Activated T-helper 9 cell treated with anti-CD3 and anti-CD28 coated beads, Interleukin-2, amount 50 U/mL, for 16 hours (primary cell): ENCODE data around the gene FOXP1.

Experiments used
- DNase-seq: peaks from one replicate; pipeline ENCODE4 v3.0.0-alpha.2; 2020; ENCODE audit warnings: low read depth

Gene FOXP1

DNA sequence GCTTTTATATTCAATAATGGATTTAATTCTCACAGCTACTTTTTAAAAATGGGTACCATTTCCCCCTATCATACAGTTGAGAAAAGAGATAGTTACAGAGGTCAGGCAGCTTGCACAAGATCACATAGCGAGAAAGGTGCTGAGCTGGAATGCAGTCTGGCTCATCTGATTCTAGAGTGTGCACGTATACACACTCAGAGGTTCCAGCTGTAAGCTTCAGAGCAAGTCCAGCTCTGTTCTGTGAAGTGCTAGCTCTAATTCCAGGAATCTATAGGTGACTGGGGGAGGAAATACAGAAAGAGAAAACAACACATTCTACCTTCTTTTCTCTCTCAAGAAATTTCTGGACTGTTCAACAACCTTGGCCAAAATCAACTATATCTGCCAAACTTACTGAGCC lies 318.7 kb downstream of the FOXP1 start:
- no peak for DNase-seq

DNA sequence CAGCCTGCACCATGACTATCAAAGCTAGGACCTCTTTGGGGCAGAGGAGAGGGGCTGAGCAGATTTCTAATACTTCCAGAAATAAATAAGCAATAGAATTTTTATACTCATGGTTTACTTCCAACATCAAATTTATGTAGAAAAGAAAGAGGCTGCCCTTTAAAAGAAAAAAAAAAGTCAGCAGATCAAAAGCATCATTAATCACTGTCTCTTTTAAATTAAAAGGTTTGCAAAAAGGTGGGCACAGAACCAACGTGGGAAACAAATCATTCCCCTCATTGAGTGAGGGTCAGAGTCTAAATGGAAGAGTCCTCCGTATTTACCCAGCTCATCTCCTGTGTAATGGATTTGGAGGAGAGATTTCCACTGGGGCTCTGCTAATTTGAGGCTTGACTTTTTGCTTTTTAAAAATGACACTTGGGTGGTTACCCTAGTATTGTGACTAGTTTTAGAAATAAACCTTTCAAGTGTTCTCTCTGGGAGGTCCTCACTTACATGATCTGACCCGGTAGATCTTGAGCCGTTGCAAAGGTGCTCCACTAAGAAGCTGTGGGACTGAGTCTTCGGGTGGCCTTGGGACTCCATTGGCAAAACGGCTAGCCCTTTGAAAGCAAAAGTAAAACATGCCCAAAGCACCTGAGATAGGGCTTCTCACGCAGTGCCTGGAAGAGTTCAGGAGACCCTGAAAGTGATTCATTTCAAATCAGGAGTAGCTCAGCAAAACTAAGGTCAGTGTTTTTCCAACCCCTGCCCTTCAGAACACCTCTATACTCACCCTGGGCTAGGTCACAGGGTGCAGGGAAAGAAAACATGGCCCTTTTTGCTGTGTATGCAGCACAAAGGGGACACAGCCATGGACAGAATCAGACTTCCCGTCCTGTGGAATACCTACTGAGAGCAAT lies 320.9 kb downstream of the FOXP1 start:
- no peak for DNase-seq

DNA sequence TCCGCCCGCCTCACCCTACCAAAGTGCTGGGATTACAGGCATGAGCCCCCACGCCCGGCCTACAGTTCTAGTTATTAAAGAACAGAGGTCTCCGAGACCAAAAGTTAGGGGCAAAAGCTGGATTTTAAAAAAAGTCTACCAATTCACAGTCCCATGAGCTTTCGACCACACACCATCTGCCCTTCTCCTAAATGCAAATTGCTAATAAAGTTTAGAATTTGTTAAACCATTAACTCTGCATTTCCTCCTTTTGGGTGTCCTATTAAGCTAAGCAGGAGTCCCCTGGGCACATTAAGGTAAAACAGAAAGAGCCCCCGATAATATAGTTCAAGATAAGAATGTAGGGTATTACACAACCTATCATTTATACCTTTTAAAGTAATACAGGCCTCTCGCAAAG lies 322.7 kb downstream of the FOXP1 start:
- DNase-seq, result no peak

DNA sequence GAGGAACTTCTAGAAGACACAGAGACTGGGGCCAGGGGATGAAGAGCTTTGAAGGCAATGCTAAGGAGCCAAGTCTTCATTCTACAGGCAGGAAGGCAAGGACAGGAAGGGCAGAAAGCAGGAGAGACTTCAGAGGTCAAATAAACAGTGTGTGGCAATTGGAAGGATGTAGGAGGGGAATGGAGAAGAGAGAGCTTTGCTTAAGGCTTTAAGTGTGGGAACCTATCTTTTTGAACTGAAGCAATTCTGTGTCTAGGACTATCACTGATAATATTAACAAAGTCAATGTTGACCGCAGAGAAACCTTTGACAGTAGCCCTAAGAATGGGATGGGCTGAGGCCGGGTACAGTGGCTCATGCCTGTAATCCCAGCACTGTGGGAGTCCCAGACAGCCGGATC lies 325.0 kb downstream of the FOXP1 start:
- no peak for DNase-seq

DNA sequence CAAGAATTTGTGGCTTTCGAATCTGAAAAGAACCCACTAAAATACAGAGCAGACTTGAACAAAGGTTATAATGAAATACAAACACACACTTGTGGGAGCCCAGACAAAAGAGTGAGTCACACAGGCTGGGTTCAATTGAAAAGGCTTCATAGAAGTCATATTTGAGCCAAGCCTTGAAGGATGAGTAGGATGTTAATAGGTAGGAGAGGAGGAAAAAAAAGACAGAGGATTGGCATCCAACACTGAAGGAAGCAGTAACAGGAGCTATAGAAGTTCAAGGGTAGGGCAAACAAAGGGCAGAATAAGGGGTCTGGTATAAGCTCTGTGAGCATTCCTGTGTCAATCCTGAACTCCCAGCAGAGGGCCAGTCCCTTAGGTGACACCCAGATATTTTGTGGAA lies 325.4 kb downstream of the FOXP1 start:
- no peak for DNase-seq

DNA sequence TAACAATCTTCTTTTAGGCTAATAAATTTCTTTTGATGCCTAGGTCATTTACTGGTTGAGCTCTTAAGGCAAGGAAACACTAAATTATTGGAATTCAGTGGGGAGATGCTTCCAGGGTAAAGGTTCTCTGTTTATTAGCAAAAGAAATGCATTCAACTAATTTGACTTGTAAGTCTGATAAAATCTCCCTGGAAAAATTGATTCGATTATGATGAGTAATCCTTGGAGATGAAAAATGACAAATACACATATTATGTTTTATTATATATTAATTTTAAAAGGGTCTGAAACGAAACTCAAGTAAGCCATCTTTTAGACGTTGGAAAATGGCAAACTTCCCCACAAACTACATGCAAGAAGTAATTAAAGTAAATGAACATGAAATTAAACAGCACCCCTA lies 328.0 kb downstream of the FOXP1 start:
- DNase-seq, result no peak

DNA sequence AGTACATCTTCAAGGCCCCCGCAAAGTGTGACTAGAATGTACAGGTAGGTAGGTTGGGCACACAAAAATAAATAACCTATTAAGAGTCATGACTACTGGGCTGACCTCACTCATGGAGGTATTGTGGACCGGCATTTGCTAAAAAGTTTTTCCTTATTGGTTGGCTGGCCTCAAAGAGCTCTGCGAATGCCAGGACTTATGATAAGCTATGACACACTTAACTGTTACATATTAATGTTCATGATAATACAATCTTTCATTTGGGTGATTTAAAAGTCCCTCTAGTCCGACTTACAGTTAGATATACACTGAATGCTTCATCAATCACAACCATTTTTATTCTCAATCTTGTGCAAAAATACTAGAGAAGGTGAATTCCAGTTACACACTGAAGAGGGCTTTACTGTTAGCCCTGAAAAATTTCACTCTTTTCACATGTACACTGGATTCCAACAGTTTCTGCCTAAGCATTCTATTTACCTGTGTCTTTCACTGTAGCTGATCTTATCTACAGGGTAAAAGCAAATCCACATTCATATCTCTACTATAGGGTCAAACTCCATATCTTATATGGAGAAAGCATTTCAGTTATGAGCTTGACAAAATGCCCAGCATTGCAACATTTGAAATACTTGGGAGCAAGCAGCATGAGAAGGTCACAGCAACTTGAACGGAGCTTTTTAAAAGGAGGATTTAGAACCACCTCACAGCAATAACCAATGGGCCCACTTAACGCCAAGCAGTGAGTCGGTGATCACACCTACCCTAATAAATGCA lies 329.1 kb downstream of the FOXP1 start:
- DNase-seq, result no peak

DNA sequence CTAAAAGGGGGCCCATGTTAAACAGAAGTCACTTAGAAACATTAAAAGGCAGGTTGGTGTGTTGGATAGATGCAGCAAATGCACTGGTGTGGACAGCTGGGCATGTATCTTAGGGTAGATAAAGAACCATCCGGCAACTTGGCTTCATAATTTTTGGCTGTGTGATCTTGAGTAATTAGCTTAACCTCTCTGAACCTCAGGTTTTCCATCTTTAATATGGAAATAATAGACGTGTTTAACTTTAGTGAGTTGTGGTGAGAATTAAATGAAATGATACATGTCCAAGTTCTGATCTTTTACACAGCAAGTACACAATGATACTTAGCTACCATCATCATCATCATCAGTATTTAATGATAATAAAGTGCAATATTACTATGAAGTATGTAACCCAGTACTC lies 330.4 kb downstream of the FOXP1 start:
- no peak for DNase-seq

DNA sequence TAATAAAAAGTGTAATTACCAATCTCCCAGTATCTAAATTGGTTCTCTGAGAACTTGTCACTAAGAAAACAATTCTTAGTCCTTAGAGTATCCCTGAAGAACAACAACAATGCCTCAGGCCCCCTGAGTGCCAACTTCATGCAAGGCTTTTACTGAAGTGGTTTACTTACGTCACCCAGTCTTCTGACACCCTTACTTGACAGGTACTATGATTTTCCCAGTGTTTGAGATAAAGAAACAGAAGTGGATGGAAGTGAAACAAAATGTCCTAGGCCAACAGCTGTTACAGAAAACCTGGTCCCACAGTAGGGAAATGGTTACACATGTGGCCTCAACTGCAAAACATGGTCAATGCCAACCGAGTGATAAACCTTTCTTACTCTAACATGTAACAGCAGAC lies 331.1 kb downstream of the FOXP1 start:
- no peak for DNase-seq

DNA sequence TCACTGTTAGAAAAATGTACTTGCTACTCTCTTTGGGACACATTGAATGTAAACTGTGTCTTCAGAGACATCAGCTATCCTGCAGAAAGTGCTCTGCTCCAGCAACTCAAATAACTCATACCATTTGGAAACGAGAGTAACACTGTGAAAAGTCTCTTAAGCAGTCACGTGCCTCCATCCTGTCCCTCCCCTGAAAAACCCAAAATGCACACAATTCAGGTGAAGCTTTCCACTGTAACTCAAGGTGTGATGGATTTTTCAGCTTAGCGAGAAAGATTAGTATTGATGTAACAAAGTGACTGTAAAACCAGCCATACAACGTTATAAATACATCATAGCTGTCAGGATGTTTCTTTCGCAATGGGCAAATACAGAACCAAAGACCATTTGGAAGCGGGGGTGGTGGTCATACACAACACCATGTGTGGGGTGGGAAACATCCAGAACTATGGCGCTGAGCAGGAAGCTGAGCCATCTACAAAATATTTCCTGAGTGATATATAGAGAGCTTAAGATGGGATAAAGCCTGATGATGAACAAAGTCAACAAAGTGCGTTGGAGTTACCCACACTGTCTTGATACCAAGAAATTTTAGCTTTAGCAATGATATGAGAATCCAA lies 332.3 kb downstream of the FOXP1 start:
- DNase-seq, result no peak

DNA sequence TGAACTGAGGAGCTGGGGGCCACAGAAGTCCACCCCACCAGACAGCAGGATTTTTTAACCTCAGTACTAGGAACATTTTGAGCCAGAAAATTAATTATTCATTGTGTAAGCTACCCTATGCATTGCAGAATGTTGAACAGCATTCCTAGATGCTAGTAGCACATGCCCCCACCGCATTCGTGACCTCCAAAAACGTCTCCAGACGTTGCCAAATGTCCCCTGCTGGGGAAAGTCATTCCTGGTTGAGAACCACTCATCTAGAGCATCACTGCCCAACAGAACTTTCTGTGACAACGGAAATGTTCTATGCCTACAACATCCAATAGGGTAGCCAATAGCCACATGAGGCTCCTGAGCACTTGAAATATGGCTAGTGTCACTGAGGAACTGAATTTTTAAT lies 333.5 kb downstream of the FOXP1 start:
- DNase-seq, result no peak

DNA sequence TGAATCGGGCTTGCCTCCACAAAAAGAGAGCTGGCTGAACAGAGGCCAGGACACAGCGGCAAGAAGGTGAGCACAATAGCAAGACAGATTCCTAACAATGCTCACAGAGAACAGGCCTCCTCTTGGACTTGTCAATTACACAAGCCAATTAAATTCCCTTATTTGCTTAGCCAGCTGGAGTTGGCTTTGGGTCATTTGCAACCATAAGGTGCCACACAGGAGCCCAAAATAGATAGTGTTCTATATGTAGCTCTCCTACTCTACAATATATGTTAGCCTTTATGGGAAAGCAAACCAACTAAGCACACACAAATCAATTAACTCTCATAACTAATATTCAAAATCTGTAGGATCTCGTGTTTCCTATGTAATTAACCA lies 335.6 kb downstream of the FOXP1 start:
- no peak for DNase-seq

DNA sequence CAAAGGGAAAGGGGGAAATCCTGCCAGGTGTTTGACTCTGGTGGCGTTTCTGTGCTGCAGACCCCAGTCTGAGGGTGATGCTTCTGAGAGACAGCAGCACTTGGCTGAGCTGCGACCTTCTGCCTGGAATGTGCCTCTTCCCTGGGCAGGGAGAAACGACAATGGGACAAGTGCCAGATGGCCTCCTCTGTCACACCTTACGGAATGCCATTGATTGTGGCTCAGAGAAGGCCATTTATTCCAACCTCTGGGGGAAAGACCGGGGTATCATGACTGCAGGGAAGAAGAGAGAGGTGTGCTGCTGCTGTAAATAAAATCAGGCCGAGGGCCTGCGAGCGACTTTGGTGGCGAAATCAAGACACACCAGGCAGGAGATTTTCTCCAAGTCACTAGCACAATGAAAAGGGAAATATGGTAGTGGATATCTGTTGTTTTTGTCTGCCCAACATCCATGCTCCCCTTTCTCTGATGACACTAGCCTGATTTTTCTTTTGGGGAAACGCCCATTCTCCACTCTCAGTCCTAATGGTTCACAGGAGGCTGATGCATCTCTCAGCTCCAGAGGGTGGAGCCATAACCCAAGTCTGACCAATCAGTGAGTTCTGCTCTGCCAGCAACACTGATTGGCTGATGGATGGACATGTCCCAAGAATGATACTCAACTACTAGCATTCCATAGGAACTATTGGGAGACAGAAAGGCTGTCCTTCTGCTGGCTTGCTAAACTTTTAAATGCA lies 336.1 kb downstream of the FOXP1 start:
- no peak for DNase-seq

DNA sequence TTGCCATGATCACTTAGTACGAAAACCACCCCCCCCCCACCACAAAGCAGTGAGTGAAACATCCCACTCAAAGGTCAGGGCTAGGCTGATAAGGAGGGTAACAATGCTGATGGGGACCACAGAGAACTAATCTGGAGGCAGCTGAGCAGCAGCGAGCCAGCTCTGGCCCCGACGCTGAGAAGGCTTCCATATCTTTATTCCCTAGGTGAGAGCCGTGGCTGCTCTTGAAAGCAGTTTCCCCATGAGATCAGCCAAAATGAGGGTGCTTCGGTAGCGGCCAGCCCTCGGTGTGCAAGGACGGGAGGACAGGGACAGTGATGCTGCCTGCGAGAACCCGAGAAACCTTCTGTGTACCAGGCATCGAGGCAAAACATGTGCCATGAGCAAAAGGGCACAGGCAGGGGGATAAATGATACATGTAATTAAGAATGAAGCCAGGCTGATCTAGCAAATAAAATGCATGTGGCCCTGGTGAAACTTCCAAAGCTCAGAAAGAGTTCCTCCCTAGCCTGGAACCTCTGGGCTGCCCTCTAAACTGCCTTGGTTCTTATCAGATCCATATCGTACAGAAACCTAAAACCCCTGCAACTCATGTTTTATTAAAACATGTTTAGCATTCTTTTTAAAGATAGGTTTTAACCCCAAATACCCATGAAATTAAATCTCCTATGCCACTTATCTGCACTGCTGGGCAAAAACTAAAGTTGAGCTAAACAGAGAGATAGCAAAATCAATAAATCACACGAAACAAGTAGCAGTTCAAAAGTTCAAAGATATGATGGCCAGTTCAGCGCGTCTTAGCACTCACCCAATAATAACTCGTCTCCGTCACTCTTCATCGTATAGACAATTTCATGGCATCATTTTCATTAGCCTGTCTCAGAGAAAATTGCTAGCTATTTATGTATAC lies 337.3 kb downstream of the FOXP1 start:
- DNase-seq, result no peak

DNA sequence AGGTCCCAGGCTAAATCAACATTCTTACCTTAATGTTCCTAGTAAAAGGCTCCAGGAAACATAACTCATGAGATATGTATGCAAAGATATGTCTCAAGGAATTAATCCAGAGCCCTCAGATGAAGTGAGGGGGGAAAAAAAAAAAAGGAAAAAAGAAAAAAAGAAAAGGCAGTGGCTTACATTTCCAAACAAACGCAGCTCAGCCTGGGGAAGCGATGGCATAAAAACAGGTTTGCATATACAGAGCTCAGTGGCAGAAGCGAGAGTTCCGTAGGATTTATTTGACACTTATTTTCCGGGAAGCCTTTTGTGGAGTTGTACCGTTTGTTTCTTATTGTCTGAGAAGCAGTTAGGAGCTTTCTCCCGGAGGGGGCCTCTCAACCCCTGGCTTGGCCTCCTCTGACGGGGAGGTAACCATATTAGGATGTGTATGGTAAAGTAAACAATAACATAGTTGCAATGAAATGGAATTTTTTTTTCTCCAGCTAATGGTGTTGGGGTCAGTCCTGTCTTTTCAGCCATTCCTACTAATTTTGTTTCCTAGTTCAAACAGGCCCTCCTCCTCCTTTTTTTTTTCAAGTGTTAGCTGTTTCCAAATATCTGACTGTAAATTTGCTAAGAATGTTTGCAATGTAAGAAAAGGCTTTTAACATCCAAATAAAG lies 338.6 kb downstream of the FOXP1 start:
- no peak for DNase-seq

DNA sequence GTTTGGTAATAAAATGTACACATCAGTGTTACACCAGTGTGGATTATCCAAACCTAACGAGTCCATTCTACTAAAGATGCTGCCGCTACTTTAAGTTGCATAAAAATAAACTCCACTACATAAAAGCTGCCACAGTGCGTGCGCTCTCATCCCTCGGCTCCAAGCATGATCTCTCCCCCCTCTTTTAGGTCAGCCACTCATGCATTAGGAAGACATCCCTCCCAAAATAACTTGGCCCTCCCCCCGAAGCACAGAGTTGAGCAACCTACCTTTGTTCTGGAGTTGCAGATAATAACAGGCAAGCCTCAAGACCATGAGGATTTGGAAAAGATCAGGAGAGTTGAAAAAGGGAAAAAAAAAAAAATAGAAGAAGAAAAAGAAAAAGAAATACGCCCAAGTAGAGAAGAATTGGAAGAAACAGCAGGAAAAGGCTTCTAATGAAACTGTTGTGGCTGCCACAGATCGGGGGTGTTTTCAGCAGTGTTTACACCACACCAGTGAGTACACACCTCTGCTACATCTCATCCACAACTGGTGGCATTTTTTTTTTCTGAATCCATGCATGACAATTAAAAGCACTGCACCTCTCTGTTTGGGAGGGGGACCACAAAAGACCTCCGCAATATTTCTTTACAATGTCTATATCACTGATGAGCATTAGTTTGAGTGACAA lies 339.2 kb downstream of the FOXP1 start:
- no peak for DNase-seq

DNA sequence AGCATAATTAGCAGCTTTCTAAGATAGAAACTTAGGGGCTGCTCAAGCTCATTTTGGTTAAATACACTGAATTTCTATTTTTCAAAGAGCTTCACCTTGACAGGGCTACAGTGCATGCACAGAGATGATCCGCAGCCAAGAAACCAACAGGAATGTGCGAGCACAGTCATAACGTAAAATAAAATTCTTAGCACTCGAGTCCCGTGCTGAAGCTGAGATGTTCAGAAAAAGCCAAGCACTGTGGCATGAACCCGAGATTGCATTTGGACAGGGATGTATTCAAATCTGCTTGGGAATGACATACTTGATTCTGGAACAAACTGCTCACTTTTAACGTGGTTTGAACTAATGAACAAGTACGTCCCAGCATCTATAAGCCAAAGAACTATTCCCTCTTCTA lies 340.3 kb downstream of the FOXP1 start:
- no peak for DNase-seq

DNA sequence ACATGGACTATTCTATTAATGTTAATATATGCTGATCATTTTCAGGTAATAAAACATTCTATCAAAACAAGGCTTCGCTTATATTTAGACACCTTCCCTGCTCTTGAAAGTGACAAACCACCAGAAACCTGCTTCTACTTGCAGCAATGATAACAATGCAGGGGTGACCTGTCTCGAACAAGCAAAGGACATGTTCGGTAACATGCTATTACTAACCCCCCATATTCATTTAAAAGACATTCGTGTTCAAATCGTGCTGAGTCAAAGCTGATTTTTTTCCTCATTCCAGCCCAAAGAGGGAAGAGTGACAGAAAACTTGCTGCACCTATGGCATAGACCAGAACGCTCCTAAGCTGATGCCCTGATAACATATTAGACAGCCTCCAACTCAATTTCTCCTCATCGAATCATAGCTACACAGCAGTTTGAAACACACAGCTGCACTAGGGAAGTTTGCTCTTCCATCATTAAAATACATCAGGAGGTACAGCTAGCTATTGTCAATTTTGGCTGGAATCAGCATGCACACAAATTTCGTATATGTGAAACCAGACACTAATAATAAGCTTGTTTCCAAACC lies 341.5 kb downstream of the FOXP1 start:
- no peak for DNase-seq

DNA sequence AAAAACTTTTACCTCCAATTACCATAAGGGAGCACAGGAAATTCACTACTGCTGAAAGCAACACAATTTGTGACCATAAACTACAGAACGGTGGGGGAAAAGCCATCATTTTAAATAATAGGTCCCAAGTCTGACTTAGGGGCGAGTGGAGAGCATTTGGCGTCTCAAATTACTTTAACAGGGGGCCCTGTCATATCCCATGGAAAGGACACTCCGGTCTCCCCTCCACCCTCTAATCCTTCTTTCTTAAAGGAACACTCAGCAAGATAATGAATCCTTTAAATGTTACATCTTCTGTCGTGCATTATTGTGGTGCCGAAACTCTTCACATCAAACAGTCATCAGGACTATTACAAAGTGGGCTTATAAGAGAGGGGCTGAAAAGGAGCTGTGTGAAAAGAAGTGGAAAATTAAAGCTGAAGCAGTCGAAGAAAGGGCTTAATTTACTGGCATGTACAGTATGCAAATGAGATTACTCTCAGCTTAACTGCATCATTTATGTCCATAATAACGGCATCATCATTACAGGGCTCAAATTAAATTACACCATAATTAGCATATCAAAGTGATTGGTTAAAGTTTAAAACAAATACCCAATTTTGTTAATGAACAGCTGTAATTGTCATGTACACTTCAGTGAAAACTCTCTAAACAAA lies 342.2 kb downstream of the FOXP1 start:
- no peak for DNase-seq
